NCI-H1417 treated with DMSO at 0.1 percent for 48 hours (cell line): Measurements from ENCODE around the gene CELF5.

Experiments
- DNase-seq: peaks from one replicate; lab custom pipeline; 2025; lab: John Stamatoyannopoulos, UW

The CELF5 gene

DNA sequence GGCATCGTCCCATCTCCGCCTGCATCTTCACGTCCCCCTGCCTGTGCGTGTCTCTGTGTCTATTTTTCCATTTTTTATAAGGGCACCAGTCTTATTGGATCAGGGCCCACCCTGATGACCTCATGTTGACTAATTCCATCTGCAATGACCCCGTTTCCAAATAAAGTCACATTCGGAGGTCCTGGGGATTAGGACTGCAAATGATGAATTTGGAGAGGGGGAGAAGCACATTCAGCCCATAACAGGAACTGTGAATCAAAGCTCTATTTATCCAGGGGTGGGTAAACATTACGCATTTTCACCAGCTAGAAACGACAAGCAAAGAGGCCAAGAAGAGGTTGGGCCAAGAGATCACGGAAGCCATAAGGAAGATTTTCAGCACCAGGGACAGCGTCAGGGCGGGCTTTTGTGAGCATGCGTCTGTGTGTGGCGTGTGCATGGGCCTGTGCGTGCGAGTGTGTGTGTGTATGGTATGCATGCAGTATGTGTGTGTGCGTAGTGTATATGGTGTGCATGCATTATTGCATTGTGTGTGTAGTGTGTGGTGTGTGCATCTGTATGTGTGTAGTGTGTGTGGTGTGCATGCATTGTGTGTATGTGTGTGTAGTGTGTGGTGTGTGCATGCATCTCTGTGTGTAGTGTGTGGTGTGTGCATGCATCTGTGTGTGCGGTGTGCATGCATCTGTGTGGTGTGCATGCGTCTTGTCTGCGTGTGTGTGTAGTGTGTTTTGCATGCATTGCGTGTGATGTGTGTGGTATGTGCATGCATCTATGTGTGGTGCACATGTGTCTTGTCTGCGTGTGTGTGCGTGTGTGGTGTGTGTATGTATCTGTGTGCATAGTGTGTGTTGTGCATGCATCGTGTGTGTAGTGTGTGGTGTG lies 19.6 kb downstream of the CELF5 start:
- no peak for DNase-seq

DNA sequence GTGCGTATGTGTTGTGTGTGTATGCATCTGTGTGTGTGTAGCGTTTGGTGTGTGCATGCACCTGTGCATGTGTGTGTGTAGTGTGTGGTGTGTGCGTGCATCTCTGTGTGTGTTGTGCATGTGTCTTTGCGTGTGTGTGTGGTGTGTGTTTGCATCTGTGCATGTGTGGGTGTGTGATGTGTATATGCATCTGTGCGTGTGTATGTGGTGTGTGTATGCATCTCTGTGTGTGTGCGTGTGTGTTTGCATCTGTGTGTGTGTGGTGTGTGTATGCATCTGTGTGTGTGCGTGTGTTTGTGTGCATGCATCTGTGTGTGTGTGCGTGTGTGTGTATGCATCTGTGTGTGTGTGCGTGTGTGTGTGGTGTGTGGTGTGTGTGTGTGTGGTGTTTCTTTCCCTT lies 20.6 kb downstream of the CELF5 start:
- no peak for DNase-seq

DNA sequence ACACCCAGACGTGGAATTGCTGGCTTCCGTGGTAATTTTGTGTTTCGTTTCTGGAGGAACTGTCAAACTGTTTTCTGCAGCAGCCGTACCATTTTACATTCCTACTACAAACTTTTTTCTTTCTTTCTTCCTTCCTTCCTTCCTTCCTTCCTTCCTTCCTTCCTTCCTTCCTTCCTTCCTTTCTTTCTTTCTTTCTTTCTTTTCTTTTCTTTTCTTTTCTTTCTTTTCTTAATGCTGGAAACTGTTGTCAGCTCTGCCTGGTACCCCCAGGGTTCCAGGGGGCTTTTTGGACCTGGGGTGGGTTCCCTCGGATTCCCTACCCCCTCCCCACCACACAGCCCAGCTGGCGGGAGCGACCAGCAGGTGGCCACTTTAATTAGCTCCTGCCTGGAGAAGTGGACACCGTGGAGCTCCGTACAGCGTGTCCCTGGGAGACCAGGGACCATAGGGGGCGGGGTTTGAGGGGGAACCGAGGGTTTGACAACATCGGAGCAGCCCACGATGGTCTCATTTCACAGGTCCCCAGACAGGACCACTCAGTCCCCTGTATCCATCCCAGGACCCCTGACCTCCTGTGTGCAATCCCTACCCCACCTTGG lies 24.4 kb downstream of the CELF5 start:
- no peak for DNase-seq

DNA sequence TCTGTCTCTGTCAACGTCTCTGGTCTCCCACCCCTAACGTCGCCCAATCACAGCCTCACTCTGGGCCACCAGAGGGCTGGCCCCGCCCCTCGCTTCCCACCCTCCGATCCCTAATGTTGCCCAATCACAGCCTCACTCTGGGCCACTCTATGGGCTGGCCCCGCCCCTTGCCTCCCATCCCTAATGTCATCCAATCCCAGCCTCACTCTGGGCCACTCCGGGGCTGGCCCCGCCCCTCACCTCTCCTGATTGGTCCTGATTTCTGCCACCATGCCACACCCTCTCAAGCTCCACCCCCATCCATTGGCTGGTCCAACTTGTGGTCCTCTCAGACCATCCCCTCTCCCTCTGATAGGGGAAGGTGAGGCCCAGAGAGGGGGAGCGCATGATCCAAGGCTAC lies 24.9 kb downstream of the CELF5 start:
- DNase-seq, result no peak

DNA sequence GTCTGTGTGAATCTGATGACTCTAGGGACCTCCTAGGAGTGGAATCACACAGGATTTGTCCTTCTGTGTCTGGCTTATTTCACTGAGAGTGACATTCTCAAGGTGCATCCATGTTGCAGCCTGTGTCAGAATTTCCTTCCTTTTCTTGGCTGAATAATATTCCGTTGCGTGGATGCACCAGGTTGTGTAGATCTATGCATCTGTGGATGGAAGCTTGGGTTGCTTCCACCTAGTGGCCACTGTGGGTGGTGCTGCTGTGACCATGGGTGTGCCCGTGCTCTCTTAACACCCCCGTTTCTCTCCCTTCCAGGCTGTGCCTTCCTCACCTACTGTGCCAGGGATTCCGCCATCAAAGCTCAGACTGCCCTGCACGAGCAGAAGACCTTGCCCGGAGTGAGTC lies 26.2 kb downstream of the CELF5 start:
- no peak for DNase-seq

DNA sequence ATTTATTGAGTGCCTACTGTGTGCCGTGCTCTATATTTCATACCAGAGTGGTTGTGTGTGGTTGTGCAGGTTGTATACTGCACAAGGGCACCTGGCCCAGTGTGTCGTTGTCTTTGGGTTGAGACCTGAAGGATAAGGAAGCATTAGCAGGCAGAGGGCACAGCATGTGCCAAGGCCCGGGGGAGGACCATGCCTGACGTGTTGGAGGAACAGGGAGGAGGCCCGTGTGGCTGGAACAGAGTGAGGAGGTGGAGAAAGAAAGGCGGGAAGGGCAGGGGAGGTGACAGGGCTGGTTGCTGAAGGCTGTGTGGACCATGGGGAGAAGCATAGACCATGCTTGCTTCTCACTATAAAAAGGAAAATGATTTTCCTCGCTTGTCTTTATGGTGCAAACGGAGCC lies 26.8 kb downstream of the CELF5 start:
- no peak for DNase-seq

DNA sequence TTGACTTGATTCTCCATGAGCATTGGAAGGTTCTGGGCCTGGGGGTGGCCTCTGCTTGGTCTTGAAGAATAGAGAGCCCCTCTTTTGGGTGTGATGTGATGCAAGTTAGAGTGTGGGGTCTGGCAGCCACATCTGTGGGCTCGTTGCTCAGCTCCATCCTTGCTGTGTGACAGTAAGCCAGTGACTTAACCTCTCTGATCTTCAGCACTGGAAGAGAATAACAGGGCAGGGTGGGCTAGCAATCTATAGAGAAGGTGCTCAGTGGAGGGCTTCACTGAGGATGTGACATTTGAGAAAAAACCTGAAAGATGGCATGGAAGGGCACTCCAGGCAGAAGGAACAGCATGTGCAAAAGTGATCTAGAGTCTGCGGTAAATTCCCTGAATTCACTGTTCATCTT lies 28.2 kb downstream of the CELF5 start:
- DNase-seq, result no peak

DNA sequence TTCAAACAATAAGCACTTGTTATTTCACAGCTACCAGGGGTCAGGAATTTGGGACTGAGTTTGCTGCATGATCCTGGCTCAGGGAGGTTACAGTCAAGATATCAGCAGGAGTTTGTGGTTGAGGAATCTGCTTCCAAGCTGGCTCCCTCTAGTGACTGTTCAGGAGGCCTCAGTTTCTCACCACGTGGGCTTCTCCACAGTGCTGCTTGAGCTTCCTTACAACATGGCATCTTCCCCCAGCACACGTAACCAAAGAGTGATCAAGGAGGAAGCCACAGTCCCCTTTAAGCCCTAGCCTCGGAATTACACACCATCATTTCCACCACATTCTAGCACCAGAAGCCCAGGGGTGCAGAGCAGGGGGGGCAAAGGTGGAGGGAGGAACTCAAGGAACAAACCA lies 28.8 kb downstream of the CELF5 start:
- DNase-seq, result no peak

DNA sequence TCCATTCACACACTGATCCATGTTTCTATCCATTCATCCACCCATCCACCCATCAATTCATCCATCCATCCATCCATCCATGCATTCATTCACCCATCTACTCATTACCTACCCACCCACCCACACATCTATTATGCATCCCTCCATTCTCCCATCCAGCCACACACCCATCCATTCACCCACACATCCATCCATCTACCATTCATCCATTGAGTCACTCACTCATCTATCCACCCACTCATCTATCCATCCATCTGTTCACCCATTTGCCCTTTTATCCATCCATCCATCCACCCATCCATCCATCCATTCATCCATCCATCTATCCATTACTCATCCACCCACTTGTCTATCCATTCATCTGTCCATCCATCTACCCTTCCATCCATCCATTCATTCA lies 30.1 kb downstream of the CELF5 start:
- no peak for DNase-seq

DNA sequence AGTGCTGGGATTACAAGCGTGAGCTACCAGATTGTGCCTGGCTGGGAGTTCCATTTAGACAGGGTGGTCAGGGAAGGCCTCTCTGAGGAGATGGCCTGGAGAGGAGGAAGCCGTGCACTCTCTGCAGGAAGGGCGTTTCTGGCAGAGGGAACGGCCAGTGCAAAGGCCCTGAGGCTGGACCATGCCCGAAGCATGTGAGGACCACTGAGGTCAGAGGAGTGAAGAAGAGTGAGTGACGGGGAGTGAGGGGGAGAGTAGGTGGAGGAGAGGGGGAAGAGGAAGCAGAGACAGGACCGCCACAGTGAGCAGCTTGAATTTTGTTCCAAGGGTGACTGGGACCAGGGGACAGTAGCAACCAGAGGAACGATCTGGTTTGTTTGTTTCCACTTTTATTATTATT lies 32.6 kb downstream of the CELF5 start:
- DNase-seq, result no peak

DNA sequence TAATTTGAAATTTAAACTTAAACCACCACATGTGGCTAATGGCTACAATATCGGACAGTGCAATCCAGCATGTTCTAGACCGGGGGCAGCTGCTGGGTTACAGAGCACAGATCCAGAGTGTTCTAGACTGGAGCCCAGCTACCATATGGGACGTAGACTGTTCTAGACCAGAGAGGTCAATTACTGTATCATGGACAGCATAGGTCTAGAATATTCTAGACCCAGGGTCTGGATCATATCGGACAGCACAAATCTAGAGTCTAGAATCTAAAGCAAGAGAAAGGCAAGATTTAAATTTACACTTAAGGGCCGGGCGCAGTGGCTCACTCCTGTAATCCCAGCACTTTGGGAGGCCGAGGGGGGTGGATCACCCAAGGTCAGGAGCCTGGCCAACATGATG lies 37.9 kb downstream of the CELF5 start:
- DNase-seq, result no peak

DNA sequence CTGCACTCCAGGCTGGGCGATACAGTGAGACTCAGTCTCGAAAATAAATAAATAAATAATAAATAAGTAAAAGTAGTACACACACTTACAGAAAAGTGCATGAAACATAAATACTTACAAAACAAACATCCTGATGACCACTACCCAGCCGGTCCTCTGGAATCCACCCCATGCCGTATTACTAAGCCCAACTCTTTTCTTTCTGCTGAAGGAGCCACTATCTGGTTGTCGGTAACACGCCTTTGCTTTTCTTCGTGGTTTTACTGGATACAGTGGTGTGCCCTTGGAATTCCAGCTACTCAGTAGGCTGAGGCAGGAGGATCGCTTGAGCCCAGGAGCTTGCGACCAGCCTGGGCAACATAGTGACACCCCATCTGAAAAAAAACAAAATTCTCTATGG lies 39.4 kb downstream of the CELF5 start:
- DNase-seq, result no peak

DNA sequence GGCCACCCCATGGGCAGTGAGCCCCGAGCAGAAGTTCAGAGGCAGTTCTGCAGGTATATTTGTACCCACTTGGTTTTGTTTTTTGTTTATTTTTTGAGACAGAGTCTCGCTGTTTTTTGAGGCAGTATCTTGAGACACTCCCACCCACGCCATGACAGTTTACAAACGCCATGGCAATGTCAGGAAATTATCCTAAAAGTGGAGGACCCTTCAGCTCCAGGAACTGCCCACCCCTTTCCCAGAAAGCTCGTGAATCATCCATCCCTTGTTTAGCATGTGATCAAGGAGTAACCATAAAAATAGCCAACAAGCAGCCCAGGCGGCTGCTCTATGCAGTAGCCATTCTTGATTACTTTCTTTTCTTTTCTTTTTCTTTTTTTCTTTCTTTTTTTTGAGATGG lies 41.0 kb downstream of the CELF5 start:
- no peak for DNase-seq

DNA sequence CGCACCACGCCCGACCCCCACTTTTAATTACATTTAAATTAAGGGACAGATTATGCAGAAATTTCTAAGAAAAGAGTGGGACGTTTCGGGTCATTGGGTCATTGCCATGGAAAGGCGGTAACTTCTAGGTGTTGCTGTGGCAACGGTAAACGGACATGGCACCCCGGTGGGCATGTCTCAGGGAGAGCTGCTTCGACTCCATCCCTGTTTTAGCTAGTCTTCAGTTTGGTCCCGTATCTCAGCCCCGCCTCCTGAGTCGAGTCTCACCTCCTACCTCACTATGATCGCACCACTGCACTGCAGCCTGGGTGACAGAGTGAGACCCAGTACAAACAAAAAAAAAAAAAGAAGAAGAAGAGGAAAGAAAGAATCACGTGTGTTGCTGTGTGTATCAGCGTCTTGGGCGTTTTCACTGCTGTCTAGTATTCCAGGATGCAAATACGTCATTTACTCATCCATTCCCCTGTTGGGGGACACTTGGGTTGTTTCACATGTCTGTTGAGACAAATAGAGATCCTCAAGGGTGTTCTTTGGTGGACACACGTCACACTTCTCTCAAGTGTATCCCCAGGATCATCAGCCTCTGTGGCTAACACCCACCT lies 41.7 kb downstream of the CELF5 start:
- DNase-seq, result no peak

DNA sequence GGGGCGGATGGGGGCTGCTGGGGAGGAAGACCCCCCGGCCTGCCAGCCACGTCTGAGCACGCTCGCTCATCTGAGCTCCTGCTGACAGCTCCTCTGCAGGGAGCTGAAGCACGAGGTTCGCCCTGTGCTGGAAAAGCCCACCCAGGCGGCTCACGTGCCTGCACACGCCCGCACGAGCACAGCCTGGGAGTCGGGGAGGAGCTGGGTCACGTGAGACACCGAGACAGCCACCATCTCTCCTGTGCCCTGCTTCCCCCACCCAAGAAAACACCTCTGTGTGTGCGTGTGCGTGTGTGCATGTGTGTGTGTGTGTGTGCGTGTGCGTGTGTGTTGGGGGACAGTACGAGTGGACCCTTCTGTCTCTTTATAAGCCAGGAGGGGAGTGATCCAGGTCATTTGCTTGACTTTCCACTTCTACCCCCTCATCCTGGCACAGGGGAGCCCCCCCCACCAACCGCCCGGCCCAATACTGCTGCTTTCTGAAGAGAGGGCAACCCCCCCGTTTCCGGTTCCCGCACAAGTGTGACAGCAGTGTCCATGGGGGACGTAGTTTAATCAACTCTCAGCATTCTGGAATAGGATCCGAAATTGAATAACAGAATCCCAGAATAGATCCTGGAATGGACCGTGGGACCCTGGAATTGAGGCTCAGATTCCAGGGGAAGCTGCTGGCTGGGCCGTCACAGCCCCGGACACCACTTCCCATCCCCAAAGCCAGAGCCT lies 42.5 kb downstream of the CELF5 start:
- DNase-seq, result no peak

DNA sequence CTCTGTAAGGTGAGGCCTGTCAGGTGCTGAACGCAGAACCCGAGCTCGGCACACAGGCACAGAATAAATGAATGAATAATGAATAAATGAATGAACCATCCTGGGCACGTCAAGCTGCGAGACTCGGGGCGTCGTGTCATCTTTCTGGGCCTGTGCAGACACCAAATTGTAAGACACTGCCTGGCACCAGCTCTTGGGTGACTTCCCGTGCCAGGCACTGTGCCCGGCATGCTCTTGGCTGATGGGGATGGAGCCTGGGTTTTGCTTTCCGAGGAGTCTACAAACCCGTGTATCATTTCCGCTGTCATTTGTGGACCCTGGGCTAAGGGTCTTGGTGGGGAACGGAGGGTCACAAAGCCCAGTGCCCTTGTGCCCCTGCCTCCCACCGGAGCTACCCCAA lies 43.9 kb downstream of the CELF5 start:
- DNase-seq, result no peak

DNA sequence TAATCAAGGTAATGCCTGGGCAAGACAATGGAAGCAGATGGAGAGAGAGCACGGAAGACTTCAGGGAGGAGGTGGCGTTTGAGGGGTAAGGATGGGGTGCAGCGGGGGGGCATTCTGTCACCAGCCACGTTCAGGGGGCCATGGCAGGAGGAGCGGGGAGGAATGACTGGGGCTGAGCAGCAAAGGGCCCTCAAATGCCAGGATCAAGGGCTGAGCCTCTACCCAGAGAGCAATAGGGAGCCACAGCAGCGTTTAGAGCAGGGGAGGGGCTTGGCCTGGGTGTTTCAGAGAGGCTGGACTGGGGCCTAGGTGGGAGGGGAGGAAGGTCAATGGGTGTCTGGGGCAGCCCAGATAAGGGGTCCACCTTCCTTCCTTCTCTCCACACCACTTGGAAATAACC lies 44.3 kb downstream of the CELF5 start:
- no peak for DNase-seq

DNA sequence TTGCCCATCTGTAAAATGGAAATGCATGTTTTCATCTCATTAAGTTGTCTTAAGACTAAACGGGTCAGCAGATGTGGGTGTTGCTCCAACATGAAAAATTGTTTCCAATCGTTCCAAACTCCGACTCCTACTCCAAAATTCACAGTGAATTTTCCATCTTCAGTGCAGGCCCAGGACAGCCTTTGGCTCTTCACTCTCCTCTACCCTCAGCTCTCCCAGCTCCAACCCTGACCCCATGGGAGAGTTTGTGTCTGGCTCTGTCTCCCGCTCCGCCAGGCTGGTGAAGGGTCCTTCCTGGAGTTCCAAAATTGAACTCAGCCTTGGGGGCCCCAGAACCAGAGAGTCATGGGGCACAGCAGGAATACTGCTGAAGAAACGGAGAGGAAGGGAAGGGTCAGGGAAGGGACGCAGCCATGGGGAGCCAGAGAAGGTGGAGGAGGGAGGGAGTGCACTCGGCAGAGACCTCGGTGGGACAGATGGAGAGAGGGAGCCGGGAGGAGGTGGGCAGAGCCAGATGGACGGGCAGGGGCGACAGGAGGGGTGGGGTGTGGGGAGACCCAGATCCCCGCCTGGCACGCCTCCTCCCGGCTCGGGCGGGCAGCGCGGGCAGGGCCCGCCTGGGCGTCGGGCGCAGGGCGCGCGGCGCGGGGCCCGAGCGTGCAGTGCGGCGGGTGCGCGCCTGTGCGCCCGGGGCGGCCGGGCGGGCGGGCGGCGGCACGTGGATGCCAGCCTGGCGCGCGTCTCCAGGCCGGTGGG lies 45.6 kb downstream of the CELF5 start:
- no peak for DNase-seq

DNA sequence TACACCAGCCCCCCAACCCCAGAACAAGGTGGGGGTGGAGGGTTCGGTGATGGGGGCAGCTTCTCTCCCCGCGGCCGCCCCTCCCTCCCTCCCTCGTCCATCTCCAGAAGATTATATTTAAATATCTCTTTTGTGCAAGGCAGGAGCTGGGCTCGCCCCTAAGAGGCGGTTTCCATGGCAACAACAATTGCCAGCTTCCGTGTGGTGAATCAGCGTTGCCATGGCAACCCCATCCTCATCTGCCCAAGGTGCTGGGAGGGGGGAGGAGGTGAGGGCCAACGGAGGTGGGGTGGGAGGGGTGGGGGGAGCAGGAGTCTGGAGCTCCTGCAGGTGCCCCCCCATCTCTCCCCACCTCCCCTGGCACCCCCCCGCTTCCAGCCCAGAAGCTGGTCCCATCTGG lies 46.4 kb downstream of the CELF5 start:
- peak; percentile 83 for DNase-seq

DNA sequence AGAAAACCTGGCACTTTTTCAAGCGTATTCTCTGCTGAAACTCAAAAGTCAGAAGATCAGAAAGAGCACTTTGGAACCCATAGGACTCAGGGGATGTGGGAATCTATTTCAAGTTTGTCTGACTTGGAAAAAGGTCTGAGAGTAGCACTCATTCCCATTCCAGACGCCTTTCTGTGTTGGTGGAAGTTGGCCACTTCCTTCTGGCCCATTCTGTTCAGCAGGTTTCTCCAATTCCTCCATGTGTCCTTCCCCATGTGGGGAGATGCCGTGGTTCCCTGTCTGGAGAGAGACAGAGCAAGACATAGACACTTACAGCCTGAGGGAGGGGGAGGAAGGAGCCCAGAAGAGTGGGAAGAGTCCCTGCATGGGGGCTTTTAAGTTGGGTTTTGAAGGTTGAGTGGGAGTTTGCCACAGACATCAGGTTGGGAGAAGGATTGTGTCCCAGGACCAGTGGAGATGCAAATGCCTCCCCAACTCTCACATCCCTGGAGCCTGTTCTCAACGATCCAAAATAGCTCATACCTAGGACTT lies 48.0 kb downstream of the CELF5 start:
- DNase-seq, result no peak

DNA sequence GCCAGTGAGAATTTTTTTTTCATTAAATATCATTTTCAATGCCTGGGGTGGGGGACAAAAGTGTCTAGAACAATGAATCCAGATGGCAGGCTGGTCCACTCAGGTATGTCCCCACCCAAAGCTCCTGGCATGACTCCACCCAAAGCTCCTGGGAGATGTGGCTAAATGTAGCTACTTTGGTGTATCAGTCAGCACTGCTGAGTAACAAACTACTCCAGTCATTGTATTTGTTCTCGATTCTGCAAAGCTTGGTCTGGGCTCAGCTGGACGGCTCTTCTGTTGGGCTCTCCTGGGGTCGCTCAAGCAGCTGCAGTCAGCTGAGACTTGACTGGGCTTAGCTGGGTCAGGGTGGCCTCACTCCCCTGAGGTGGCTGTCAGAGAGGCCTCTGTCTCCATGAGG lies 48.5 kb downstream of the CELF5 start:
- no peak for DNase-seq
